Measurements from ENCODE around the gene SH2D3C.
A peak's percentile ranks its signal among the peaks of the same experiment; 100 is the strongest.

The SH2D3C gene, protein sequence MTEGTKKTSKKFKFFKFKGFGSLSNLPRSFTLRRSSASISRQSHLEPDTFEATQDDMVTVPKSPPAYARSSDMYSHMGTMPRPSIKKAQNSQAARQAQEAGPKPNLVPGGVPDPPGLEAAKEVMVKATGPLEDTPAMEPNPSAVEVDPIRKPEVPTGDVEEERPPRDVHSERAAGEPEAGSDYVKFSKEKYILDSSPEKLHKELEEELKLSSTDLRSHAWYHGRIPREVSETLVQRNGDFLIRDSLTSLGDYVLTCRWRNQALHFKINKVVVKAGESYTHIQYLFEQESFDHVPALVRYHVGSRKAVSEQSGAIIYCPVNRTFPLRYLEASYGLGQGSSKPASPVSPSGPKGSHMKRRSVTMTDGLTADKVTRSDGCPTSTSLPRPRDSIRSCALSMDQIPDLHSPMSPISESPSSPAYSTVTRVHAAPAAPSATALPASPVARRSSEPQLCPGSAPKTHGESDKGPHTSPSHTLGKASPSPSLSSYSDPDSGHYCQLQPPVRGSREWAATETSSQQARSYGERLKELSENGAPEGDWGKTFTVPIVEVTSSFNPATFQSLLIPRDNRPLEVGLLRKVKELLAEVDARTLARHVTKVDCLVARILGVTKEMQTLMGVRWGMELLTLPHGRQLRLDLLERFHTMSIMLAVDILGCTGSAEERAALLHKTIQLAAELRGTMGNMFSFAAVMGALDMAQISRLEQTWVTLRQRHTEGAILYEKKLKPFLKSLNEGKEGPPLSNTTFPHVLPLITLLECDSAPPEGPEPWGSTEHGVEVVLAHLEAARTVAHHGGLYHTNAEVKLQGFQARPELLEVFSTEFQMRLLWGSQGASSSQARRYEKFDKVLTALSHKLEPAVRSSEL

DNA sequence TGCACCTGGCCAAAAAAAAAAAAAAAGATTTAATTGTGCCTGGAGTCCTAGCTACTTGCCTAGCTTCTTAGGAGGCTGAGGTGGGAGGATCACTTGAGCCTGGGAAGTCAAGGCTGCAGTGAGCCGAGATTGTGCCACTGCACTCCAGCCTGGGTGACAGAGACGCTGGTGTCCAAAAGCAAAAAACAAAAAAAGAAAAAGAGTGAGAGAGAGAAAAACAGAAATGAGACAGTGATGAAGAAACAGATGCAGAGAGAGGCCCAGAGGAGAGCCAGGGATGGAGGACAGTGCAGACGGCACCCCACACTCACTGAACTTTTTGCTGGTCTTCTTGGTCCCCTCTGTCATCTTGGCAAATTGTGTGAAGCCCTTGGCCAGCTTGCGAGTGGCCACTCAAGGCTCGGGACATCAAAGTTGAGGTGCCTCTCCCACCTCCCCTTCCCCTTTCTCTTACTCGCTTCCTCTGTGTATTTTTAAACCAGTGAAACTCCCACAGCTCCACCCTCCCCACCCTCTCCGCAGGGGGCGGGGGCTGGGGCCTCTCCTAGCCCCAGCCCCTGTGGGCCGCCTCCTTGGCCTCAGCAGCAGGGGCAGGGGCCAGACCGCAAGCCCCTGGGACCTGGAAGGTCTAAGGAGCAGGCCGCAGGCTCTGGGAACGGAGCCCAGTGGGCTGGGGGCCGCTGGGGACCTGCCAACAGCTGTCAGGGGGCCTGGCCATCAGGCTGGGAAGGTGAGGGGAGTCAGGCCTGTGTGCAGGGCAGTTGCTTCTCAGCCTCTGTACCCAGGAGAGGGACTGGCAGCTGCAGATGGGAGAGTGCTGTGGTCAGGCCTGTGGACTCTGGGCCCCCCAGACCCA lies at the start of gene SH2D3C:
Gene SH2D3C, minus strand, starts transcription at position 387 of the 856 bp plus-strand sequence. Its CDS starts 39 bp downstream, at position 348.
- H3K36me3 ChIP-seq (ENCODE audit: control insufficient read depth in 1 of 2, insufficient read depth in 2 of 2, low read length in 2 of 2), result no peaks in the 10 kb centered on the region
- peak within 1 kb of the TSS; percentile 43 for H3K27ac ChIP-seq (ENCODE audit: low read length)
- H3K27me3 ChIP-seq (ENCODE audit: low read depth, low read length), result no peaks in the 10 kb centered on the region
- H3K4me3 ChIP-seq (ENCODE audit: low read depth in 1 of 2, low read length in 2 of 2), result peak within 1 kb of the TSS in 1 of 2 donors; percentile 32
- peaks cover 0 to 14% of the 10 kb centered on the region in 2 donors for H3K4me1 ChIP-seq (ENCODE audit: control insufficient read depth in 1 of 2, insufficient read depth in 2 of 2, low read length in 2 of 2)
- no peaks in the 10 kb centered on the region for H3K9me3 ChIP-seq (ENCODE audit: control insufficient read depth in 1 of 2, low read length in 2 of 2)

DNA sequence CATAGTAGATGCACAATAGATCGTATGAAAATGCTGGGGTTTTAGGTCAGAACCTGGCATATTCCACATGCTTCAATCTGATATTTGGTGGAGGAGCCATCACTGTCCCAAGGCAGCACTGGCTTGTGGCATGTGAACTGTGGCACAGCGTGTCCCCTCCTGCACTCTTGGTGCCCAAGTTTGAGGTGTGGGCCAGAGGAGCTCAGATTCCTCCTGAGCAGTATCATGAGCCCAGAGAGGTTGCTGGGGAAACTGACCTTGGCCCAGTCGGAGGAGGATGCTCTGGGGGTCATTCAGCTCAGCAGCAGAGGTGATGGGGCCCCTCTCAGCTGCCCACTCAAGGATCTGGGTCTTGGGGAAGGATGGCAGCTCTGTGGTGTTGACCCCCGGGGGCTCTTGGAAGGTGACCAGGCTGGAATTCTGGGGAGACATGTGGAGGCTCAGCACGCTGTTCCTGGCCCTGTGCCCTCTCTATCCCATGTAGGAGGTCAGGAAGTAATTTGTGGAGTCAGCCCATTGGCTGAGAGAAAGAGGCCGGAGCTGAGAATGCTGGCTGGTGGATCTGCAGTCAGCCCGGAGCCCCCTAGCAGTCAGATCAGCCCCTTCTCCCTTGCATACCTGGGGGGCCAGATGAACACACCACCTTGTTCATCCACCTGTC lies 47.9 kb upstream of the SH2D3C start:
- Histone ChIP-seq H3K36me3 (ENCODE audit: control insufficient read depth in 1 of 2, insufficient read depth in 2 of 2, low read length in 2 of 2) (peaks cover 17 to 19% of the 10 kb centered on the region in 2 donors), H3K4me1 (ENCODE audit: control insufficient read depth in 1 of 2, insufficient read depth in 2 of 2, low read length in 2 of 2) (peaks cover 0 to 27% of the 10 kb centered on the region in 2 donors), H3K27me3 (ENCODE audit: low read depth, low read length) (no peaks in the 10 kb centered on the region)

DNA sequence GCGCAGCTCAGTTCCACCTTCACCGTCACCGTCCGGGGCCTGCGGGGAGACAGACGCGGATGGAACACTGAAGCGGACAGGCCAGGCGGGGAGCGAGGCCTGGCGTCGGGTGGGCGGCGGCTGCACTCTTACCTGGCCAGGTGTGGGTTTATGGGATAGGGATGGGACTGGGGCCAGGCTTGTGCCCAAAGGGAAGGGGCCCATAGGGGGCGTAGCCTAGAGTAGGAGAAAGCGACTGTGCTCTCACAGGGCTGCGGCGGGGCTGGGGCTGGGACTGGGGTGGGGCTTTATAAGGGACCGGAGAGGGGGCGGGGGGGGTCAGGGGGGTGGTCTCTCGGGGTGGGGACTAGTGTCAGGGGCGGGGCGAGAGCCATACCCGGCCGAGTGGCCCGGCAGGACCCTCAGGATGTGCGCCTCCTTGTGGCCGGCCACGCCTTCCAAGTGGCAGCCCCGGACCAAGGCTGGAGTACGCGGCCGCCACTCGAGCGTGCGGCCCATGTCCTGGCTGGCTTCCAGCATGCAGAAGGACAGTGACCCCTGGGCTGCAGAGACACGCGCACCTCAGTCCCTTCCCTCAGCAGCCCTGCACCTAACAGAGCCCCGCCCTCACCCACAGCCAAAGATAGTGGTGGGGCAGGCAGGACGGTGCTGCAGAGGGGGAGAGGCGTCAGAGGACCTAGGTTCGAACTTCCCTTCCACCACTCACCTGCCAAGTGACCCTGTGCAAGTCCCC lies 47.0 kb upstream of the SH2D3C start:
- Histone ChIP-seq H3K4me3 (ENCODE audit: low read depth in 1 of 2, low read length in 2 of 2) (no peak overlapping the region), H3K27ac (ENCODE audit: low read length) (no peak overlapping the region)

More for the DNA sequence above, 47.9 kb upstream of the SH2D3C start:
- H3K4me3 ChIP-seq (ENCODE audit: low read depth in 1 of 2, low read length in 2 of 2), result no peak overlapping the region
- H3K9me3 ChIP-seq (ENCODE audit: control insufficient read depth in 1 of 2, low read length in 2 of 2), result no peaks in the 10 kb centered on the region
- no peak overlapping the region for H3K27ac ChIP-seq (ENCODE audit: low read length)

DNA sequence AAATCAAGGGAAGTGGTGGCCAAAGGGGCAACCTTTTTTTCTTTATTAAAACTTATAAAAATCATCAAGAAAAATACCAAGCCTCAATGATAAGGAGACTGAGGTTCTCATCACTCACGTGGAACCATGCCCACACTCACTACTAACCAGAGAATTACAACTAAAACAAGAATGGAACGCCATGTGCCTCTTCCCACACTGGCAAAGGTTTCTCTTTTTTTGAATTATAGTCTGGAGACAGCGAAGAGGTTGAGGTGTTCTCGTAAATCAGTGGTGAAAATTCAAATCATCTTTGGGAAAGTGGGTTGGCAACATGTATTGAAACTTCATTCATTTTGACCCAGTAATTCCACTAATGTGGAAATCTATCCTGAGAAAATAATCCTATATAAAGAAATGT lies 43.6 kb upstream of the SH2D3C start:
- H3K4me3 ChIP-seq (ENCODE audit: low read depth in 1 of 2, low read length in 2 of 2), result no peak overlapping the region
- no peaks in the 10 kb centered on the region for H3K9me3 ChIP-seq (ENCODE audit: control insufficient read depth in 1 of 2, low read length in 2 of 2)
- H3K27ac ChIP-seq (ENCODE audit: low read length), result no peak overlapping the region
- no peaks in the 10 kb centered on the region for H3K27me3 ChIP-seq (ENCODE audit: low read depth, low read length)
- H3K4me1 ChIP-seq (ENCODE audit: control insufficient read depth in 1 of 2, insufficient read depth in 2 of 2, low read length in 2 of 2), result peaks cover 0 to 16% of the 10 kb centered on the region in 2 donors
- H3K36me3 ChIP-seq (ENCODE audit: control insufficient read depth in 1 of 2, insufficient read depth in 2 of 2, low read length in 2 of 2), result peaks cover 24 to 50% of the 10 kb centered on the region in 2 donors

More for the DNA sequence above, 47.0 kb upstream of the SH2D3C start:
- Histone ChIP-seq H3K36me3 (ENCODE audit: control insufficient read depth in 1 of 2, insufficient read depth in 2 of 2, low read length in 2 of 2) (peaks cover 17 to 24% of the 10 kb centered on the region in 2 donors), H3K9me3 (ENCODE audit: control insufficient read depth in 1 of 2, low read length in 2 of 2) (no peaks in the 10 kb centered on the region), H3K27me3 (ENCODE audit: low read depth, low read length) (no peaks in the 10 kb centered on the region), H3K4me1 (ENCODE audit: control insufficient read depth in 1 of 2, insufficient read depth in 2 of 2, low read length in 2 of 2) (peaks cover 0 to 27% of the 10 kb centered on the region in 2 donors)

DNA sequence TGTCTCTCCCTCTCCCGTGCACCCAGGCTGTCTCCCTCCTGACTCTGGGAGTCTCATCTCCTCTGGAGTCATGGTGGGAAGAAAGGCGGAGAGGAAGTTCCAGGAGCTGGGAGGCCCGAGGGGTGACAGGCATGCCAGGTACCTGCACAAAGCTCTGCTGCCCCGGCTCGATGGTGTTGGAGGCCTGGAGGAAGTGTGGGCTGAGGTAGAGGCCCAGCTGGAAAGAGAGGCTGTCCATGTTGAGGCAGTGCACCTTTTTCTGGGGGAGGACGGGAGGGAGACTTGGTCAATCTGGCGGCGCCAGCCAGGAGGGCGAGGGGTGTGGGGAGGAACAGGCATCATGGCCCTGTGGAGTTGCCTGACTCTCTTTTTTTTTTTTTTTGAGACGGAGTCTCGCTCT lies 40.1 kb upstream of the SH2D3C start:
- no peaks in the 10 kb centered on the region for H3K27me3 ChIP-seq (ENCODE audit: low read depth, low read length)
- no peaks in the 10 kb centered on the region for H3K4me1 ChIP-seq (ENCODE audit: control insufficient read depth in 1 of 2, insufficient read depth in 2 of 2, low read length in 2 of 2)
- no peak overlapping the region for H3K4me3 ChIP-seq (ENCODE audit: low read depth in 1 of 2, low read length in 2 of 2)
- no peak overlapping the region for H3K27ac ChIP-seq (ENCODE audit: low read length)
- H3K9me3 ChIP-seq (ENCODE audit: control insufficient read depth in 1 of 2, low read length in 2 of 2), result no peaks in the 10 kb centered on the region
- H3K36me3 ChIP-seq (ENCODE audit: control insufficient read depth in 1 of 2, insufficient read depth in 2 of 2, low read length in 2 of 2), result peaks cover 18 to 69% of the 10 kb centered on the region in 2 donors

DNA sequence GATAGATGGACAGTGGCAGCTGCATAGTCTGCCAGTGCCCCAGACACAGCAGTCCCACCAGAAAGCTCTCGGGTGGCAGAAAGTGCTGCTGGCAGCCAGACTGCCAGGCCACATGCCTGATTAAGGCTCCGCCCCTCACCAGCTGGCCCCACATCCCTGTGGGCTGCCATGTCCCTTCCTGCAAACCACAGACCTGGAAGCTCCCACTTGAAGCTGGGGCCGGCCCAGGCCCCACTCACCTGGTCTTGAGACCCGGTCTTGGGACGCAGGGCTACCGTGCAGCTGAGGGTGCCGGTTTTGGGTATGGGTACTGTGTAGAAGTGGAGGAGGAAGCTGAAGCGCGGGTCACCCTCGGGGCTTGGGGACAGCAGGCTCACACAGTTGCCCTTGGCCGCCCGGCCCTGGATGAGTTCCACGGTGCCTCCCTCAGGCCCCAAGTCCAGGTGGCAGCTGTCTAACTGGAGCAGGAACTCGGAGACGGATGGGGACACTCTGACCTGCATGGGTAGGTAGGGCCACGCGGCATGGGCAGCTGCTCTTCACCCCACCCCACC lies 39.5 kb upstream of the SH2D3C start:
- Histone ChIP-seq H3K4me1 (ENCODE audit: control insufficient read depth in 1 of 2, insufficient read depth in 2 of 2, low read length in 2 of 2) (no peaks in the 10 kb centered on the region), H3K36me3 (ENCODE audit: control insufficient read depth in 1 of 2, insufficient read depth in 2 of 2, low read length in 2 of 2) (peaks cover 22 to 75% of the 10 kb centered on the region in 2 donors), H3K4me3 (ENCODE audit: low read depth in 1 of 2, low read length in 2 of 2) (no peak overlapping the region), H3K27ac (ENCODE audit: low read length) (no peak overlapping the region), H3K27me3 (ENCODE audit: low read depth, low read length) (no peaks in the 10 kb centered on the region), H3K9me3 (ENCODE audit: control insufficient read depth in 1 of 2, low read length in 2 of 2) (no peaks in the 10 kb centered on the region)

DNA sequence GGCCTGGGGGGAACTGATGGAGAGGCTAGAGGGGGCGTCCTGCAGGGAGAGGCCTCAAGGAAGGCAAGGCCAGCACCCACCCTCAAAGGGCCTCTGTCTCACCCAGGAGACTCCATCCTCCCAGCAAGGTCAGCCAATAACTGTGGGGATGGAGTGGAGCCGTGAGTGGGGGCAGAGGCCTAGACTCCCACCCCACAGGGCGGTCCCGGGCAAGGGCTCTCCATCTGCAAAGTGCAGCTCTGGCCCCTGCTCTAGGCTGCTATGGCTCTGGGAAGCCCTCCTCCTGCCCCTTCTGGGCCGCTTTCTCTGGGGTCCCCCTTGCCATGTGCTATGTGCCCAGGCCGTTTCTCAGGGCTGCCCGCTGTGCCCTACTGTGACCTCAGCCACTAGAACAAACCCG lies 38.3 kb upstream of the SH2D3C start:
- H3K36me3 ChIP-seq (ENCODE audit: control insufficient read depth in 1 of 2, insufficient read depth in 2 of 2, low read length in 2 of 2), result peaks cover 26 to 74% of the 10 kb centered on the region in 2 donors
- no peaks in the 10 kb centered on the region for H3K27me3 ChIP-seq (ENCODE audit: low read depth, low read length)
- no peak overlapping the region for H3K27ac ChIP-seq (ENCODE audit: low read length)
- H3K4me3 ChIP-seq (ENCODE audit: low read depth in 1 of 2, low read length in 2 of 2), result no peak overlapping the region
- no peaks in the 10 kb centered on the region for H3K9me3 ChIP-seq (ENCODE audit: control insufficient read depth in 1 of 2, low read length in 2 of 2)
- H3K4me1 ChIP-seq (ENCODE audit: control insufficient read depth in 1 of 2, insufficient read depth in 2 of 2, low read length in 2 of 2), result no peaks in the 10 kb centered on the region

DNA sequence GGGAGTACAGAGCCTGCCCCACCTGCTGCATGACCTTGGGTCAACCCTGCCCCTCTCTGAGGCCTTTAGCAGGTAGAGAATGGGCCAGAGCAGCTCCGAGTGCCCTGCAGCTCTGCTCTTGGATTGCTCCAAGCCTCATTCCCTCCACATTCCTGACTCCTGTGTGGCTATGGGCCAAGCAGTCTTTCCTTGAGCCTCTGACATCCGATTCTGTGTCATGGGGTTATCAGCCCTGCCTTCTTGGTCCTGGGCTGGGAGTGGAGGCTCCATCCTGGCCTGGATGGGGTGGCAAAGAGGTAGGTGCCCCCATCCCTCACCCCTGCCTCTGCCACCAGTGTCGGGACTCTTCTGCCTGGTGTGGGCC lies 37.9 kb upstream of the SH2D3C start:
- Histone ChIP-seq H3K36me3 (ENCODE audit: control insufficient read depth in 1 of 2, insufficient read depth in 2 of 2, low read length in 2 of 2) (peaks cover 26 to 74% of the 10 kb centered on the region in 2 donors), H3K27ac (ENCODE audit: low read length) (no peak overlapping the region)

DNA sequence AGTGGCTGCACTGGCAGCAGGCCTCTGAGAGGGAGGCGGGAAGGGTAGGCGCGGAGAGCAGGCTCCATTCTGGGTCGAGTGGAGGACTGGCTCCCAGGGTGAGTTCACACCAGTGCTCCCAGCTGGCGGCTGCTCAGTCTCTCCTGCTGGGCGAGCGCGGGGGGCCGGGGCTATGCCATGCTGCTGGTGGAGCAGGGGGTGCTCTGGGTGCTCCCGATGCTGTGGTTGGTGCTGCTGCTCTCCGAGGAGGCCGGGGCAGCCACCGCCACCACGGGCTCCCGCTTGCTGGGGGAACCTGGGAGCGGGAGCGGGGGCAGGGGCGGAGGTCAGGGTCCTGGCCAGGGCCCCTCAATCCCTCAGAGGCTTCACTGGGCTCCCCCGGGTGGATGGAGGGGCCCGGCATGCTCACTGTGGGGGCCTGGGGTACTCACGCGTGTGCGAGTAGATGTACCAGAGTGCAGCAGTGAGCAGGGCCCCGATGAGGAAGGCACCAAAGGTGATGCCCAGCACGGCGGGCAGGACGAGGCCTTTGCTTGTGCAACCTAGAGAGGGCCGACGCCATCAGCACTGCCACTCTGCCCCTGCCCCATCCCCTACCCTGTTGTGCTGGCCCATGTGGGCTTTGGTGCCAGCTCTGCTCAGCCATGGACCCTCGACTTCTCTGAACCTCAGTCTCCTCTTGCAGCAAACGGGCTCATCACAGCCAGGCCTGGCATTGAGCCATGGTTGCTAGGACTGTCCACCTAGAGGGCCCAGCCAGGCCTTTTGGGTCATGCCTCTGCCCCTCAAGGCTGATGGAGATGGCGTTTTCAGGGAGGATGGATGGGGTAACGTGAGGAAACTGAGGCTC lies 37.3 kb upstream of the SH2D3C start:
- H3K9me3 ChIP-seq (ENCODE audit: control insufficient read depth in 1 of 2, low read length in 2 of 2), result no peaks in the 10 kb centered on the region
- H3K27me3 ChIP-seq (ENCODE audit: low read depth, low read length), result no peaks in the 10 kb centered on the region
- H3K4me1 ChIP-seq (ENCODE audit: control insufficient read depth in 1 of 2, insufficient read depth in 2 of 2, low read length in 2 of 2), result no peaks in the 10 kb centered on the region
- no peak overlapping the region for H3K4me3 ChIP-seq (ENCODE audit: low read depth in 1 of 2, low read length in 2 of 2)
- H3K36me3 ChIP-seq (ENCODE audit: control insufficient read depth in 1 of 2, insufficient read depth in 2 of 2, low read length in 2 of 2), result peaks cover 26 to 70% of the 10 kb centered on the region in 2 donors
- no peak overlapping the region for H3K27ac ChIP-seq (ENCODE audit: low read length)

More for the DNA sequence above, 37.9 kb upstream of the SH2D3C start:
- Histone ChIP-seq H3K4me3 (ENCODE audit: low read depth in 1 of 2, low read length in 2 of 2) (no peak overlapping the region), H3K27me3 (ENCODE audit: low read depth, low read length) (no peaks in the 10 kb centered on the region), H3K9me3 (ENCODE audit: control insufficient read depth in 1 of 2, low read length in 2 of 2) (no peaks in the 10 kb centered on the region), H3K4me1 (ENCODE audit: control insufficient read depth in 1 of 2, insufficient read depth in 2 of 2, low read length in 2 of 2) (no peaks in the 10 kb centered on the region)
